Endothelial cell of hepatic sinusoid (primary cell): ENCODE data around the gene CCDC191.

ENCODE experiments used
- in situ Hi-C: cut with HindIII; loops from 2 replicates; pipeline ENCODE4 v1.10.0; 2017; ENCODE audit warnings: low sequenced_read_pairs

Gene CCDC191

GRCh38 chr3:114056130-114057010 is at the start of gene CCDC191, which contains the start of gene QTRT2:
Gene CCDC191, minus strand, starts transcription at chr3:114056526. Its CDS starts 60 bp downstream, at chr3:114056466.
Gene QTRT2, plus strand, starts transcription at chr3:114056737. Its CDS starts 8,521 bp downstream, at chr3:114065258.
- in situ Hi-C loops: no loop called here

- in situ Hi-C loops: no loop called here
Observed at GRCh38 chr3:114104414-114104813, 48.1 kb upstream of the CCDC191 start.

DNA sequence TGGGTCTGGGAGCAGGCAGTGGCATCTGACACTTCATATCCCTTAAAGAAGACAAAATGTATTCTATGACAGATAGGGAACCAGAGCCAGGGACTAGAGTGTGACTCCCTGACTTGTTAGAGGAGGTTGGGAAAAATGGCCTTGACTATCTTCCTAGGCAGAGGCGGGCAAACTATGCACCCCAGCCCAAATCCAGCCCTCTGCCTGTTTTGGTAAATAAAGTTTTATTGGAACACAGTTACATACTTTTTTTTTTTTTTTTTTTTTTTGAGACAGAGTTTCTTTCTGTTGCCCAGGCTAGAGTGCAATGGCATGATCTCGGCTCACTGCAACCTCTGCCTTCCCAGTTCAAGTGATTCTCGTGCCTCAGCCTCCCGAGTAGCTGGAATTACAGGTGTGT is 47.5 kb upstream of the CCDC191 start:
- in situ Hi-C loops: no loop called here

DNA sequence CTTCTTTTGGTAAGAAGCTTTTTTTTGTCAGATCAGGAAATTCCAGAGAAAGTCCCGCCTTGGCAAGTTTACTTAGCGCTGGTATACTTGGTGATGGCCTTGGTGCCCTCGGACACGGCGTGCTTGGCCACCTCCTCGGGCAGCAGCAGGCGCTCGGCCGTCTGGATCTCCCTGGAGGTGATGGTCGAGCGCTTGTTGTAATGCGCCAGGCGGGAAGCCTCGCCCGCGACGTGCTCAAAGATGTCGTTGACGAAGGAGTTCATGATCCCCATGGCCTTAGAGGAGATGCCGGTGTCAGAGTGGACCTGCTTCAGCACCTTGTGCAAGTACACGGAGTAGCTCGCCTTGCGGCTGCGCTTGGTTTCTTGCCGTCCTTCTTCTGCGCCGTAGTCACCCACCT is 46.9 kb upstream of the CCDC191 start:
- in situ Hi-C loops: no loop called here

DNA sequence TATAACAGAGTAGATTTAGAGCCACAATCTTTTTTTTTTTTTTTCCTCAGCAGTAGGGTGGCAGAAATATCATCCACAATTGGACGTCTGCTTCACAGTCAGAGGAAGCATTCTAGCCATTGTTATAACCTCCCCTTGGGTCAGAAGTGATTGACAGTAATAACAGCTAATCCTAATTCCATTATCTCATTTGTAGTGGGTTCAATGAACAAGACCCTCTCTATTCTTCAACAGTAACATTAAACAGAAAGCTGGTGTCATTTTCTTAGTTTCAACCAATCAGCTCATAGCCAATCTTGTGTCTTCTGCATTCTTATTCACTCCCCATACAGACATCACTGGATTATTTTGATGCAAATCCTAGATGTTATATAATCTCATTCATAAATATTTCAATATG is 44.8 kb upstream of the CCDC191 start:
- in situ Hi-C loops: no loop called here

DNA sequence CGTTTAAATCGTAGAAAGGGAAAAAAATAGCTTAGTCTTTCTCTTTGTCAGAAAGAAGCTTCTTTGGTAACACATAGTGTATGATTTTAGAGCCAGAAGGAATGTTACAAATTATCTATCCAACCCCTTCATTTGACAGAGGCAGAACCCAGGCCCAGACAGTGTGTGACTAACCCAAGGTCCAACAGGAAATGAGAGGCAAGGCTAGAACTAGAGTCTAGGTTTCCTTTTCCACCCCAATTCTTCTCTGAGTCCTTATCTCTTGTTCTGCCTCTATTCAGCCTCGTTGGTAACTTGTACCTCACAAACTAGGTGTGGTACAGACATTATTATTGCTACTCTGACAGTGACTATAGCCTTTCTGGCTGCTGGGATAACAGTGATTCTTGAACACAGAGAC is 39.5 kb upstream of the CCDC191 start:
- in situ Hi-C loops: no loop called here

GRCh38 chr3:114093596-114093995 is 37.3 kb upstream of the CCDC191 start:
- in situ Hi-C loops: no loop called here

- in situ Hi-C loops: no loop called here
Observed at GRCh38 chr3:114093016-114093380, 36.7 kb upstream of the CCDC191 start.

DNA sequence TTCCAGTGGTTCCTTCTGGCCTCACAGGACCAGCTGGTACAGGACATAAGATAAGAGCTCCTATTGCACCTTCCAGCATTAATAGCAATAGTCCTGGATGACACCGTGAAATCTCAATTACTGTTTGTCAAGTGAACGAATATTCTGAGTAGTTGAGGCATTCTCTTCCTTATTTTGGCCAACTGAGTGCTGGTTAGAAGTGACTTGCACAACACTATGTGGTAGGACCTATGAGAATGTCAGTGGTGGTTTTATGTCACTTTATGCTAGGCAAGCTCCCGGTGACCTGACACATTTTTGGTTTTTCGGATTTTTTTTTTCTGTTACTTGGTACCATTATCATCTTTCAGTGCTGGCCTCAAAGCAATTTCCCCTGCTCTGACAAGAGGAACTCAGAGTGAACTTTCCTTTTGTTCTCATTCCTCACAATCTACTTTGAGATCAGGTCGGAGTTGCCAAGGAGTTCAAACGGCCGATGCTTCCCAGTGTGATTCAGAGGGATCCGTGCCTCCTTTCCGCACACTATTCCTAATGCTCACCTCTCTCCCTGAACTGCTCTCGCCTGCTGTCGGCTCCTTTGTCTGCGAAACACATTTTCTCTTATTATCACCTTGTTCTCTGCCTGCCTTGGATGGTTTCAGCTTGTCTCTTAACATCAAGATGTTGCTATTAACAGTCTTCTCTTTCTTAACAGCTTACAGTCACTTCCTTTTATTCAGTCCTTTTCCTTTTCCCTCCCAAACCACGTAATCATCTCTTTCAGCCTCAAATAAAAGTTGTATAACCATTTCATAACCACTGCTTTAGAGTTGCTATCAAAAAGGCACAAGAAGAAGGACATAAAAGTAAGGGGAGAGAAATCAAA is 36.1 kb upstream of the CCDC191 start:
- in situ Hi-C loops: no loop called here

DNA sequence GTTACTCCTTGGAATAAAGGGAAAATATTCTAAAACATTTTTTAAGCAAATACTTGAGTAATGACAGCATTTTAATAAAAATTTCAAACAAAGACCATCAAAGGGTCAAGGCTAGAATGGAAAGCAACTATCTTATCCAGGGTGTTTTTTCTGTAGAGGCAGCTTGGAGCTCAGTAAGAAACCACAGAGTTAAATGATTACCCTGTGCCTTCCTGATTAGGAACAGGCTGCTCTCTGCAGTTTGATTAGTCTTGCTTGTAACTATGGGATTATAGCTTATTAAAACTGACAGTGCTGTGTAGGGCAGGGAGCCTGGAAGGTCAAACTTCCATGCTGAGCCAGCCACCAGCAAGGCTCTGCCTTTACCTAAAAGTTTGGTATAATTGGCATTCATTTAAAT is 33.3 kb upstream of the CCDC191 start:
- in situ Hi-C loops: no loop called here

GRCh38 chr3:114086356-114086755 is 30.0 kb upstream of the CCDC191 start:
- in situ Hi-C loops: no loop called here

DNA sequence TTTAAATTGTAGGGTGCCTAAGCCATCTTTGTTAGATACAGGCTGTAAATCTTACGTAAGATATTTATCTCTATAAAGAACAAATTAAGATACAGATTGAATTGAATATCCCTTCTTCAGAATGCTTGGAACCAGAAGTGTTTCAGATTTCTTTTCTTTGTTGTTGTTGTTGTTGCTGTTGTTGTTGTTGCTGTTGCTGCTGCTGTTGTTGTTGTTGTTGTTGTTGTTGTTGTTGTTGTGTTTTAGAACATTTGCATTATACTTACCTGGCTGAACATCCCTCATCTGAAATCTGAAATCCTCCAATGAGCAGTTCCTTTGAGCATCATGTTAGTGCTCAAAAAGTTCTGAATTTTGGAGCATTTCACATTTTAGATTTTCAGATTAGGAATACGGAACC is 26.8 kb upstream of the CCDC191 start:
- in situ Hi-C loops: no loop called here

DNA sequence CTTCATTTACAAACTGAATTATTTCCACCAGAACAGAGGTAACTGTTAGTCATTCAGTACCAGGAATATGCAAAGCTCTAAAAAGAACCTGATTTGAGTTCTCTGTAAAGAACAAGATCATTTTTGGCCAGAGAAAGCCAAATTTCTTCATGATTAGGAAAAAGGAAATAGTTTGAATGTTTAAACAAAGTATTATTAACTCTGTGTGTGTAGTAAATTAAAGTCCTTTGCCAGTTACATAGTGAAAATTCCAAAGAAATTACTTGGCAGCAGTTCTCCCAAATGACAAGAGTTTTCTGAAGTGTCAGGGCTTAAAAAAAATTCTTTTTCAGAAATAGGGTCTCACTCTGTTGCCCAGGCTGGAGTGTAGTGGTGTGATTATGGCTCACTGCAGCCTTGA is 24.7 kb upstream of the CCDC191 start:
- in situ Hi-C loops: no loop called here

DNA sequence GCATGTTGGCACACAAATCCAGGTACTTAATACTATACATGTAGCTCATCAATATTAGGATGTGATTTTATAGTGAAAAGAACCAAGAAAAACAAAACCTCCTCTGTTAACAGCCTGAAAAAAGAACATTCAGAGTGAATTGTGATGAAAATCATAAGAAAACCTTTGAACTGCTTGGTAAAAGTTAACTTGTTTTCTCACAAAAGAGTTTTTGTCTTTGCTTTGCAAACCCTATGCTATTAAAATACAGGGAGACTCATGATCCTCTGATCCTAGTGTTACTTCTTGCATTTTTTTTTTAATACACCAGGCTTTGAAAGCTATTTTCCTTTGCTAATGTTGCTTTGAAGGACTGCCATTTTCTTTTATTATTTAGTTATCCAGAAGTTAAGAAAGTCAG is 23.9 kb upstream of the CCDC191 start:
- in situ Hi-C loops: no loop called here

DNA sequence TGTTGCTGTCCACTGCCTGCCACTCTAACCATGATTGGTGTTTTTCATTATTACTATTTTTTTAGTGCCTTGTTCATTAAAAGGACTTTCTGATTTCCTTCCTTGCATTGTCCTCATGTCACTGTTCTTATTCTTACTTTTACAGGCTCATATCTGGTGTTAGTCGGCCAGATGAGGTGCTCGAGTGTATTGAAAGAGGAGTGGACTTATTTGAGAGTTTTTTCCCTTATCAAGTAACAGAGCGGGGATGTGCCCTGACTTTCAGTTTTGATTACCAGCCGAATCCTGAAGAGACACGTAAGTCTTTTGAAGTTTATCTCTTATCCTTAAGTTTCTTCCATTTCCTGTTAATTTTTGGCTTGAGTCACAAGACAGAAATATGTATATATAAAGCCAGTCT is 23.4 kb upstream of the CCDC191 start:
- in situ Hi-C loops: no loop called here

GRCh38 chr3:114078126-114078525 is 21.8 kb upstream of the CCDC191 start:
- in situ Hi-C loops: no loop called here

DNA sequence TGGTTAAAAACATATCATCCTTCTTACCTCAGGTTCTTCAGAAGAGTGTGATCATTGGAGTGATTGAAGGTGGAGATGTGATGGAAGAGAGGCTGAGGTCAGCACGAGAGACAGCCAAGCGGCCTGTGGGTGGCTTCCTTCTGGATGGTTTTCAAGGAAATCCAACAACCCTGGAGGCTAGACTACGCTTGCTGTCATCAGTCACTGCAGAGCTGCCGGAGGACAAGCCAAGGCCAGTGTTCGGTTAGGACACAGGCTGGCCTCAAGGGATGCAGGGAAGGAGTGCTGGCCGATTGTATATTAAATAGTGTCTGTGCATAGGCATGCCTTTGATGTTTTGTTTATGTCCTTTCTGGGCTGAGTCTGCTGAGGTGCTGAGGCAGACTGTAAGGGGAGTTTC is 20.4 kb upstream of the CCDC191 start:
- in situ Hi-C loops: no loop called here

- in situ Hi-C loops: no loop called here
Observed at GRCh38 chr3:114071786-114072185, 15.5 kb upstream of the CCDC191 start.

DNA sequence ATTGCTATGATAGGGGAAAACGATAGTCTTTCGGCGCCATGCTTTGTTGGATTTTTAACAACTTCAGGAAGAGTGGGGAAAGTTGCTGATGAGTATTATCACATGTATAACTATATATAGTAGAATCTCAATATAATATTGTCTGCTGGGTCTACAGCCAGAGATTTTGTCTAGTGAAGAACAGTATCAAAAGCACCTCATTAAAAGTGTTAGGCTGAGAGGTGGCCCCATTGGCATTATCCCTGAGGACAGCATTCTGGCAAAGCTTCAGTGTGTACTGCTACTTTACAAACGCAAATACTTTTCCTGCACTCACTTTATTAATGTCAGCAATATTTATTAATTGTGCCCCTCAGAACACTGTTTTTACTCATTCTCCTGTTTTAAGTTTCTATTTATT is 12.0 kb upstream of the CCDC191 start:
- in situ Hi-C loops: no loop called here

DNA sequence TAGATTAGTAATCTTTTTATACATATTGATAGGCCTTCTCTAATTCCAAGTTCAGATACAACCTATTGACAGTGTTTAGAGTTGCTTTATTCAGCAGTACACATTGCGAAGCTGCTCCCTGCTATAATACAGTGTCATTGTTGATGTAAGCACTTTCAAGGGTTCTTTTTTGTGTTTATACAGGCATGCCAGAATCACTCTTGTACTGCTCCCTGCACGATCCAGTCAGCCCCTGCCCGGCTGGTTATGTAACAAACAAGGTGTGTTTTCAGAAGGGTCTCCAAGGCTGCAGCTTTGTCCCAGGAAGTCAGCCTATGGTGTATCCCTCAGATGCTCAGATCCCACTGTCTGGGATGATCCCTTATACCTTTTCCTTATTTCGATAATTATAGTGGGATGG is 11.5 kb upstream of the CCDC191 start:
- in situ Hi-C loops: no loop called here

GRCh38 chr3:114060906-114061655 is 4.8 kb upstream of the CCDC191 start:
- in situ Hi-C loops: no loop called here
